ENCODE results near the gene CTNND2. TPM values are rescaled to one million over a fixed set of nuclear protein-coding genes. Genes with fewer than 3 reads are reported as not detected.
"Not testable (repeated sequence)": the region's sequence is repeated elsewhere in the genome, so short reads cannot be mapped to it uniquely, and the experiment has no call there.

CTNND2 gene
- total RNA-seq, 4 donors from 2014 or later: 0.22 to 2.8 (median 0.39) TPM

- no peaks in the 10 kb centered on the region for H3K27me3 ChIP-seq
- 61 to 66% methylated on average over 5 of the region's 5 CpGs for WGBS, 2 donors
- TF ChIP-seq CTCF (IDR thresholded peaks at IDR 0.05) (no peak), POLR2A (IDR thresholded peaks at IDR 0.05) (no peak)
- no peaks in the 10 kb centered on the region for H3K36me3 ChIP-seq
- intact Hi-C loops (cut with DNase I): no loop called here
- no peak overlapping the region for H3K27ac ChIP-seq
- peaks cover 6 to 7% of the 10 kb centered on the region in 2 donors for H3K4me1 ChIP-seq
- no peak for DNase-seq
- H3K9me3 ChIP-seq: no peaks in the 10 kb centered on the region
- no peak overlapping the region for H3K4me3 ChIP-seq (replicated peaks in 1 of 3)
Measured at GRCh38 chr5:11324521-11325289, 579.5 kb downstream of the CTNND2 start.

- no peaks in the 10 kb centered on the region for H3K9me3 ChIP-seq
- H3K4me3 ChIP-seq (replicated peaks in 1 of 3): no peak overlapping the region
- TF ChIP-seq POLR2A (IDR thresholded peaks at IDR 0.05) (no peak), CTCF (IDR thresholded peaks at IDR 0.05) (no peak)
- no peaks in the 10 kb centered on the region for H3K27me3 ChIP-seq
- H3K36me3 ChIP-seq: no peaks in the 10 kb centered on the region
- no peak for DNase-seq
- H3K4me1 ChIP-seq: peaks cover 6 to 7% of the 10 kb centered on the region in 2 donors
- no peak overlapping the region for H3K27ac ChIP-seq
- 91 to 96% methylated on average over 4 of the region's 4 CpGs for WGBS, 2 donors
- intact Hi-C loops (cut with DNase I): no loop called here
Measured at GRCh38 chr5:11323761-11324160, 580.5 kb downstream of the CTNND2 start.

GRCh38 chr5:11322133-11322532, 582.1 kb downstream of the CTNND2 start:
- no peaks in the 10 kb centered on the region for H3K27me3 ChIP-seq
- DNase-seq: no peak
- 74 to 81% methylated on average over 2 of the region's 2 CpGs for WGBS, 2 donors
- intact Hi-C loops (cut with DNase I): no loop called here
- H3K36me3 ChIP-seq: no peaks in the 10 kb centered on the region
- peaks cover 6 to 7% of the 10 kb centered on the region in 2 donors for H3K4me1 ChIP-seq
- H3K4me3 ChIP-seq (replicated peaks in 1 of 3): no peak overlapping the region
- TF ChIP-seq CTCF (IDR thresholded peaks at IDR 0.05) (no peak), POLR2A (IDR thresholded peaks at IDR 0.05) (no peak)
- no peak overlapping the region for H3K27ac ChIP-seq
- no peaks in the 10 kb centered on the region for H3K9me3 ChIP-seq

GRCh38 chr5:11319836-11320580, 584.2 kb downstream of the CTNND2 start:
- H3K36me3 ChIP-seq: no peaks in the 10 kb centered on the region
- DNase-seq: no peak
- H3K27me3 ChIP-seq: no peaks in the 10 kb centered on the region
- peaks cover 5 to 6% of the 10 kb centered on the region in 2 donors for H3K4me1 ChIP-seq
- 68 to 74% methylated on average over 7 of the region's 7 CpGs for WGBS, 2 donors
- intact Hi-C loops (cut with DNase I): no loop called here
- no peak overlapping the region for H3K27ac ChIP-seq
- no peak for TF ChIP-seq POLR2A (IDR thresholded peaks at IDR 0.05)
- TF ChIP-seq CTCF (IDR thresholded peaks at IDR 0.05): no peak
- no peaks in the 10 kb centered on the region for H3K9me3 ChIP-seq
- no peak overlapping the region for H3K4me3 ChIP-seq (replicated peaks in 1 of 3)

- WGBS, 2 donors: 84 to 90% methylated on average over 7 of the region's 7 CpGs
- H3K36me3 ChIP-seq; H3K27me3 ChIP-seq; H3K4me3 ChIP-seq (replicated peaks in 1 of 3); H3K27ac ChIP-seq; H3K4me1 ChIP-seq; H3K9me3 ChIP-seq; DNase-seq; intact Hi-C loops (cut with DNase I): not testable (repeated sequence)
Measured at GRCh38 chr5:11313694-11314093, 590.6 kb downstream of the CTNND2 start.

Data from thyroid gland (tissue), 4 donors.